ENCODE measurements around the gene UCN3. TPM values are rescaled to one million over a fixed set of nuclear protein-coding genes. Genes with fewer than 3 reads are reported as not detected.
"Not testable (repeated sequence)": the region's sequence is repeated elsewhere in the genome, so short reads cannot be mapped to it uniquely, and the experiment has no call there.

Gene UCN3
- polyA plus RNA-seq, 4 donors: 1.7 to 2.7 (median 2.1) TPM

- DNase-seq (ENCODE audit: low read depth in 4 of 4, low spot score in 3 of 4): no peak
Observed at GRCh38 chr10:5402798-5403197, 38.0 kb downstream of the UCN3 start.

GRCh38 chr10:5404208-5405041 lies 39.7 kb downstream of the UCN3 start, which contains the start of gene TUBAL3:
Gene TUBAL3 (minus strand): TSS chr10:5404828. CDS start chr10:5404792, 36 bp downstream.
- no peak for DNase-seq (ENCODE audit: low read depth in 4 of 4, low spot score in 3 of 4)

- DNase-seq (ENCODE audit: low read depth in 4 of 4, low spot score in 3 of 4): no peak
Observed at GRCh38 chr10:5406918-5407317, 42.2 kb downstream of the UCN3 start.

GRCh38 chr10:5410787-5411186 lies 46.0 kb downstream of the UCN3 start:
- not testable (repeated sequence) for DNase-seq (ENCODE audit: low read depth in 4 of 4, low spot score in 3 of 4)

DNA sequence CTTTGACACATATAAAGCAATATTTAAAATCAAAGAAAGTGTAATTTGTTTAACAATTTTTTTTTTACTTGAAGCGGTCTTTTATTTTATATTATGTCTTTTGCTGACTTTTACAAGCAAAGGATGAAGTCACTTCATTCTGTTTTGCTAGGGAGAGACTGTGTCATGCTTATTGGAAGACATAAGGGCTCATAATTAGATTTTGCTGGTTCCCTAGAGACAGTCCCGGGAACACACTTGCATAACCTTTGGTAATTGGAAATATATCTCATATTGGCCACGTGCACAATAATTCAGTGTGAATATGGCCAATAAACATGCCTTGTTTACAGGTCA lies 47.1 kb downstream of the UCN3 start:
- no peak for DNase-seq (ENCODE audit: low read depth in 4 of 4, low spot score in 3 of 4)

GRCh38 chr10:5412277-5412941 lies 47.6 kb downstream of the UCN3 start, which contains the start of gene NET1:
Gene NET1 (plus strand): TSS chr10:5412557. CDS start chr10:5412693, 136 bp downstream.
- DNase-seq (ENCODE audit: low read depth in 4 of 4, low spot score in 3 of 4): peak; percentile 70 to 89 (median 77)

DNA sequence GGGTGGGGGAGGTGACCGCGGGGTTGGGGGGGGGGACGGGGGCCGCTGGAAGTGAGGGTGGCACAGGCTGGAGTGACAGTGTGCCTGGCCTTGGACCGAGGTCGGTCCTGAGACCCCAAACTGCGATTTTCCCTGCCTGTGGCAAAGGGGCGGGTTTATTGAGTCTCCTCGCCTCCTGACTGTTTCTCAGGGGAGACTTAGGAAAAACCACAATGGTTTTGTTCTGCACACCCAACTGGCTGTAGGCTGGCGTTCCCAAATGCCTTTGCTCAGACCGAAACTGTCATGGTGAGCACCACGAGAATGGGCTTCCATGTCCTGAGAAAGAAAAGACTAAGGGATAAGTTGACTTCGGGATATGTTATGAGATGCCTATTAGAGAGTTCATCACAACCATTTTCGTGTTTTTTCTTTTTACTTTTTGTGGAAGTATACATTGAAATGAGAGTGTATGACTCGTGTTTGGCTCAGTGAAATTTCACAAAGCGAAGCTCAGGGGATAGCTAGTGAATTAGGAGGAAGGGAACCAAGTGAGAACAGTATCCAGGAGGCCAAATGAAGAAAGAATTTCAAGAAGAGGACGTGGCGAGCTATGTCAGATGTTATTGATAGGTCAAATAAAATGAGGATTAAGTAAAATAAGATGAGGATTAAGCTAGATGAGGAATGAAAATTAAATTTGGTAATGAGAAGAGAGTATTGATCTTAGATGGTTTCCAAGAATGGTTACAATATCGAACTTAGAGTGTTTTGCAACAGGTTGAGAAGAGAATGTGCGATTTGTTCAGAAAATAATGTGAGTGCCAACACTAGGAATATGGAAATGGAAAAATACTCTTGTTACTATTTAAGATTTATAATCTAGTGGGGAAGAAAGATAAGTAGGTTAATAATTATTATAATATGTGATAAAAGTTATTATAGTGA lies 48.5 kb downstream of the UCN3 start:
- DNase-seq (ENCODE audit: low read depth in 4 of 4, low spot score in 3 of 4): no peak

GRCh38 chr10:5416981-5417380 lies 52.2 kb downstream of the UCN3 start:
- no peak for DNase-seq (ENCODE audit: low read depth in 4 of 4, low spot score in 3 of 4)

DNA sequence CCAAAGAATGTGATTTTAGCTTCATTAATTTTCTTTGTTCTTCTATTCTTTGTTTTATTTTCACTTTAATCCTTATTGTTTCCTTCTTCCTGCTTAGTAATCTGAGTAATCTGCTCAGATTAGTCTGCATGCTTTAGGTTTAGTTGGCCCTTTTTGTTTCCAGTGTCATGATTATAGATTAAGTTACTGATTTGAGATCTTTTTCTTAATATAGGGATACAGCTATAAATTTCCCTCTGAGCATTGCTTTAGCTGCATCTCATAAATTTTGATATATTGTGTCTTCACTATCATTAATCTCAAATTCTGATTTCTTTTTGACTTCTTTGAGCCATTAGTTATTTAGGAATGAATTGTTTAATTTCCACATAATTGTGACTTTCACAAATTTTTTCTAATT lies 53.8 kb downstream of the UCN3 start:
- DNase-seq (ENCODE audit: low read depth in 4 of 4, low spot score in 3 of 4): no peak

DNA sequence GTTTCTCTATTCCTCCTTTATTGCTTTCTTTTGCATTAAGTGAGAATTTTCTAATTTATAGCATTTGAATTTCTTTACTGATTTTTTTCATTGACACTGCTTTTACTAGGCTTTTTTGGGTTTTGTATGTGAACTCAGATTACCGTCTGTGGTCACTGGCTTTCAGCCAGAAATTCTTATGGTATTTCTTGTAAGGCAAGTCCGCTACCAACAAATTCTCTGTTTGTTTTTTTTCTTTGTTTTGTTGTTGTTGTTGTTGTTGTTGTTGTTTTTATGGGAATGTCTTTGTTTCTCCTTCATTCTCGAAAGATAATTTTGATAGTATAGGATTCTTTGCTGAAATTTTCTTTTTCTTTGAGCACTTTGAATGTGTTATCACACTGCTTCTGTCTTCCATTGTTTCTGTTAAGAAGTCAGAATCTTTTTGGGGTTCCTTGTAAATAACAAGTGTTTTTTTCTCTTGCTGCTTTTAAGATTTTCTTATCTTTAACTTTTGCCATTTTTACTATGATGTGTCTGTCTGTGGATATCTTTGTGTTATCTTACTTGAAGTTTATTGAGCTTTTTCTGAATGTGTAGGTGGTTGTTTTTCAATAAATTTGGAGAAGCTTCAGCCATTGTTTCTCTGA lies 54.8 kb downstream of the UCN3 start:
- no peak for DNase-seq (ENCODE audit: low read depth in 4 of 4, low spot score in 3 of 4)

DNA sequence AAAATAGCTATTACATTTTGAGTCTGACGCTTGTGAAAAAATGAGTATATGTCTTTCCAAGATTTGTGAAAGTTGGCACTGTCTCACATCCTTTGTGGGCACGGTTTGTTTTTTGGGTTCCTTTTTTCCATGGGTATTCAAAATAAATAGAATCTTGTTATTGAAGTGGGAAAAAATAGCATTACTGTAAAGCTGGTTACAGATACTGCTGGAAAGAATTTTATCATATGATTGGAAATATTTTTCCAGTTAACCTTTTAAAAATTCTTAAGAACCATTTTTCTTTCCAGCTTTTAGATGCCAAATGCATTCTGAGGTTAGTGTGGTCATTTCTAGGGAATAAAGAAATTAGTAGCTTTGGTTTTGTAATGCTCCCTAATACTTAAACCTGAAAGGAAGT lies 59.0 kb downstream of the UCN3 start:
- no peak for DNase-seq (ENCODE audit: low read depth in 4 of 4, low spot score in 3 of 4)

Other genes starting within 250 kb of the UCN3 start
- under 1 TPM; 0.13 to 0.64 (median 0.27) TPM for gene AKR1C8, start 179.8 kb upstream of the UCN3 start, polyA plus RNA-seq (ENCODE audit: insufficient read length in 4 of 4)
- not detected for gene AKR1C4, start 168.1 kb upstream of the UCN3 start, polyA plus RNA-seq (ENCODE audit: insufficient read length in 4 of 4)
- under 1 TPM in 3 of 4 donors, not detected in 1; 0.13 to 0.38 (median 0.23) TPM for gene TUBAL3, start 39.9 kb downstream of the UCN3 start, polyA plus RNA-seq (ENCODE audit: insufficient read length in 4 of 4)
- 100 to 1,000 TPM; 112 to 162 (median 144) TPM for gene NET1, start 47.6 kb downstream of the UCN3 start, polyA plus RNA-seq (ENCODE audit: insufficient read length in 4 of 4)
- gene CALML5, start 134.6 kb downstream of the UCN3 start, polyA plus RNA-seq (ENCODE audit: insufficient read length in 4 of 4): not detected
- under 1 TPM in 1 of 4 donors, not detected in 3; 0.19 TPM for gene CALML3, start 160.0 kb downstream of the UCN3 start, polyA plus RNA-seq (ENCODE audit: insufficient read length in 4 of 4)